Nephron (organoid): ENCODE results near the gene KHK.

Experiments
- H3K27ac Mint-ChIP-seq, 3 experiments: 2 replicates each; pipeline ENCODE4 v1.8.0; 2020; ENCODE audit warnings: mixed read lengths in 3 of 3, mild to moderate bottlenecking in 2 of 3, moderate library complexity in 1 of 3
- H3K27me3 Mint-ChIP-seq: 2 replicates; pipeline ENCODE4 v1.8.0; 2021; ENCODE audit warnings: low read depth, mild to moderate bottlenecking, moderate library complexity, mixed read lengths
- H3K36me3 Mint-ChIP-seq: 2 replicates; pipeline ENCODE4 v1.8.0; 2020; ENCODE audit warnings: low read depth, mixed read lengths
- H3K4me1 Mint-ChIP-seq: 2 replicates; pipeline ENCODE4 v1.8.0; 2020; ENCODE audit warnings: mixed read lengths
- H3K4me3 Mint-ChIP-seq, 3 experiments: 2 replicates each; pipeline ENCODE4 v1.8.0; 2020; ENCODE audit warnings: mild to moderate bottlenecking in 3 of 3, mixed read lengths in 3 of 3, moderate library complexity in 2 of 3
- H3K9me3 Mint-ChIP-seq: 2 replicates; pipeline ENCODE4 v1.8.0; 2020; ENCODE audit warnings: mixed read lengths
- CTCF ChIP-seq, 3 experiments: fragments of 200-600 bp; sonication (generic); IDR thresholded peaks; one replicate each; pipeline ENCODE4 v1.5.0; 2021; ENCODE audit warnings: antibody characterized with exemption in 3 of 3; ENCODE audit not compliant: unreplicated experiment in 3 of 3

The KHK gene

GRCh38 chr2:27050281-27050995 is 36.1 kb upstream of the KHK start:
- peaks cover 16% of the 10 kb centered on the region for H3K4me1 Mint-ChIP-seq
- H3K4me3 Mint-ChIP-seq: peak overlapping the region; percentile 97 to 98 (median 97)
- peaks cover 24% of the 10 kb centered on the region for H3K36me3 Mint-ChIP-seq
- H3K9me3 Mint-ChIP-seq: no peaks in the 10 kb centered on the region
- TF ChIP-seq CTCF (IDR thresholded peaks at IDR 0.05; ENCODE audit: unreplicated experiment in 3 of 3): peak; percentile 49 to 55 (median 51)
- H3K27ac Mint-ChIP-seq: peak overlapping the region; percentile 96 to 99 (median 97)
- H3K27me3 Mint-ChIP-seq: peaks cover 4% of the 10 kb centered on the region

DNA sequence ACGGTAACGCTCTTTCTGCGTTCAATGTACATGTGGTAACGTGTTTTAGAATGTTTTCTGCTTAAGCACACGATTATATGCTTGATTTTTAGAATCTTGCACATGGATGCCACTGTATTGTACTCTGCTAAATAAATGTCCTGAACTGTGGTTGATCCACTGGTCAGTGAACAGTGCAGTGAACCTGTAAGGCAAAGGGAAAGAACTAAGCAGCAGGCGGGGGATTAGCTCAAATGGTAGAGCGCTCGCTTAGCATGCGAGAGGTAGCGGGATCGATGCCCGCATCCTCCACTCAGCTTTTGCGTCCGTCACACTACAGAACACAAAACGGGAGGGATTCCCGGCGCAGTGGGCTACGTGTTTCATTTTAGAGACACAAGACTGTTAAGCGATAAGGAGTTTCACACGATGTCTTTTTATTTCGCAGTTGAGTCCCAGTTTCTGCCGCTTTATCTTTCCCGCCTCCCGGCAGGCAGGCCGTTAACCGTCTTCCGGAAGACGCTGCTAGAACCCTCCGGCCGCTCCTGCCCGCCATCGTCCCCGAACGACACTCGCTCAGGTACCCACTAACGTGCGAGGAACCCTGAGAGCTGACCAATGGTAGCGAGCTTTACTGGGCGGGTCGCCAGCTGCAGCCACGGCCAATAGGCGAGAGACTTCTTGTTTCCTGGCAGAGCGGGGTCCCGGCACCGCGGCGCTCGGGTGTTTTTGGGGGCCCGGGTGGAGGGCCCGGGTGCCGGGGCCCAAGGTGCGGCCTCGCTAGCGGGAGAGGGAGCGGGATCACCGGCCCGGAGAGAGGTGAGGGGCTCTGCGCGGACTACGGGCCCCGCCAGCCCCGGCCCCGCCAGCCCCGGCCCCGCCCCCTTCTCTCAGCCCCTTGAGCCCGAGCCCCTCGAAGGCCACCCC is 35.3 kb upstream of the KHK start, which contains the start of gene AGBL5:
TSS of gene AGBL5 (plus strand) at position 673 of the 906 bp plus-strand sequence. CDS start 1,291 bp downstream, outside the sequence.
- H3K27ac Mint-ChIP-seq: peak within 1 kb of the TSS; percentile 96 to 99 (median 97)
- H3K36me3 Mint-ChIP-seq: peaks cover 31% of the 10 kb centered on the region
- H3K27me3 Mint-ChIP-seq: peaks cover 4% of the 10 kb centered on the region
- no peak for TF ChIP-seq CTCF (IDR thresholded peaks at IDR 0.05; ENCODE audit: unreplicated experiment in 3 of 3)
- H3K9me3 Mint-ChIP-seq: no peaks in the 10 kb centered on the region
- H3K4me3 Mint-ChIP-seq: peak within 1 kb of the TSS; percentile 97 to 98 (median 97)
- peaks cover 16% of the 10 kb centered on the region for H3K4me1 Mint-ChIP-seq

DNA sequence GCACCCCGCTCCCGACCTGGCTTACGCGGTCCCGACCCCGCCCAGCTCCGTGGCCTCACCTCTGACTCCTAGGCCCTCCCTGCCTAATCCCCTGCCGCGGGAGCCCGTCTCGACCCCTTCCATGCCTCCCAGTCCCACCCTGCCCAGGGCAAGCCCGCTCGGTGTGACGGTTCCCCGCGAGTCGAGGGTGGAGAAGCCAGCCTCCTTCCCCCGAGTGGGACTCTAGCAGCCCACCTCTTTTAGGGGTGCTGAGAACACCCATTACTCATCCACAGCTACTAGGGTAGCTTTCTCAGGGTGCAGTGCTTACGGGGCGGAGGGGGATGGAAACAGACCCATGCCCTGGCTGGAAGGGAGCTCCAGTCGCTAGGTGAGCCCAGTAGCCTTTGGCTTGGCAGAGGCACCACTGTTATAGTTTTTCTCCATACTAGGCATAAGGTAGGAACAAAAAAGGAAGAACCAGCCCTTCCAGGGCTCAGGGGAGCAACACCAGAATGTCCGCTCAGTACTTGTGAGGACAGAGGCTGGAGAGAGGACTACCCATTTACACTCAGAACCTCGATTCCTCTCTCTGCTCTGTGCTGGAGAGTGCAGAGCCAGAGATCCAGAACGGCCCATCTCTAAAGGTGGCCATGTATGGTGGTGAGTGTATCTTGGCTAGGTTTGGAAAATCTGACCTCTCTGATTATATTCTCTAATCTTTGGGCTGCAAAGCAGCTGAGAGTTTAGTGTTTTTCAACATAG is 34.5 kb upstream of the KHK start:
- Mint-ChIP-seq H3K27me3 (peaks cover 4% of the 10 kb centered on the region), H3K4me1 (peaks cover 16% of the 10 kb centered on the region), H3K27ac (peak overlapping the region; percentile 81 to 89 (median 81)), H3K4me3 (peak overlapping the region; percentile 92 to 98 (median 93)), H3K9me3 (no peaks in the 10 kb centered on the region), H3K36me3 (peaks cover 36% of the 10 kb centered on the region)
- TF ChIP-seq CTCF (IDR thresholded peaks at IDR 0.05; ENCODE audit: unreplicated experiment in 3 of 3): no peak

DNA sequence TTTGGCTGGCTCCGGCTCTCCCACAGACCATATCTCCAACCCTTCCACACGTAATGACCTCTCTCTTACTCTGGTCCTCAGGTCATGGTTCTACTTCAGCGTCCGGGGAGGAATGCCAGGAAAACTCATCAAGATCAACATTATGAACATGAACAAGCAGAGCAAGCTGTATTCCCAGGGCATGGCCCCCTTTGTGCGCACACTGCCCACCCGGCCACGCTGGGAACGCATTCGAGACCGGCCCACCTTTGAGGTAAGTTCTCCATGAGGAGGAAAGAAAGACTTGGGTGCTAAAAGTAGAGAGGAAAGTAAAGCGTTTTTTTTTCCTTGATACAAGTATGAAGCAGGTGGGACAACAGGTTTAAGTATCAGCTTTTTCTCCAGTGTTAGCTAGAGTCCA is 33.3 kb upstream of the KHK start:
- no peaks in the 10 kb centered on the region for H3K9me3 Mint-ChIP-seq
- peaks cover 40% of the 10 kb centered on the region for H3K36me3 Mint-ChIP-seq
- TF ChIP-seq CTCF (IDR thresholded peaks at IDR 0.05; ENCODE audit: unreplicated experiment in 3 of 3): no peak
- peak overlapping the region in 2 of 3 experiments; percentile 12 to 65 for H3K27ac Mint-ChIP-seq
- peaks cover 16% of the 10 kb centered on the region for H3K4me1 Mint-ChIP-seq
- H3K27me3 Mint-ChIP-seq: peaks cover 4% of the 10 kb centered on the region
- peak overlapping the region; percentile 92 to 98 (median 93) for H3K4me3 Mint-ChIP-seq

DNA sequence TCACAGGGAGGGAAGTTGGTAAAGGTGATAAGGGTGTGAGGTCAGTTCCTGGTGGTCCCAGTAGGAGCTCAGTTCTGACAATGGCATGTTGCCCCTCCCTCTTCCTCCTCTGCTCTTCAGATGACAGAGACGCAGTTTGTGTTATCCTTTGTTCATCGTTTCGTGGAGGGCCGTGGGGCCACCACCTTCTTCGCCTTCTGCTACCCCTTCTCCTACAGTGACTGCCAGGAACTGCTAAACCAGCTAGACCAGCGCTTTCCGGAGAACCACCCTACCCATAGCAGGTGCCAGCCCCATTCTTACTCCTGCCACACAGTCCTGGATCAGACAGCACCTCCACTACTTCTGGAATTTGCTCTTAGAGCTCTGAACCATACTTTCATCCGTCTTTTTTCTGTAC is 32.8 kb upstream of the KHK start:
- Mint-ChIP-seq H3K4me1 (peaks cover 16% of the 10 kb centered on the region), H3K4me3 (peak overlapping the region; percentile 52 to 92 (median 73)), H3K27me3 (peaks cover 4% of the 10 kb centered on the region), H3K27ac (peak overlapping the region in 1 of 3 experiments; percentile 2), H3K9me3 (no peaks in the 10 kb centered on the region), H3K36me3 (peaks cover 42% of the 10 kb centered on the region)
- TF ChIP-seq CTCF (IDR thresholded peaks at IDR 0.05; ENCODE audit: unreplicated experiment in 3 of 3): no peak
